Keratinocyte (primary cell): ENCODE measurements around the gene PKHD1.

Experiments
- EZH2 ChIP-seq: IDR thresholded peaks from one replicate; pipeline ENCODE4 v1.6.1; 2012; ENCODE audit warnings: inconsistent platforms, mild to moderate bottlenecking, low read length, moderate library complexity
- TF ChIP-seq, protein P1 (sequence below), 3 experiments: IDR thresholded peaks in 1 of 3; conservative IDR thresholded peaks in 1 of 3; optimal IDR thresholded peaks in 1 of 3; 2 replicates in 2 of 3; 3 replicates in 1 of 3; pipeline versions ENCODE3 to v1.5.1; 2011; ENCODE audit warnings: low read length in 3 of 3, mild to moderate bottlenecking in 3 of 3, moderate library complexity in 2 of 3, control low read depth in 1 of 3, inconsistent platforms in 1 of 3; ENCODE audit not compliant: insufficient read depth in 2 of 3; ENCODE audit errors: extremely low read depth in 1 of 3

DNA sequence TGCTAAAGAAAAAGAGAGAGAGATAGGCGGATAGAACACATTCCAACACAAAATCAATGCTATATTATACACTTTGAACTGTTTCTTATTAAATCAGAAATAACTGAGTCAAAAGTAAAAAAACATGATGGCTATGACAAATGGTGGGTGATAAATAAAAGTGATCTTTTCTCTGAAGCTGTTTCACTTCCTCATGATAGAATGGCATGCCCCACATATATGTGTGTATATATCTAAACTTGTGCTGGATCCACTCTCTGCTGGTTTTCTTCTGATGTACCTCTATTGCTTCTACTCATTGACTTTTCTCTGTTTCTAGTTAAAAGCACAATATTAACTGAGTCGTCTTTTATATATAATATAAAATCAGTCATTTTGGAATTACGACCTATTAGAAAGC, 429.9 kb downstream of the PKHD1 start:
- TF ChIP-seq, protein P1, sequence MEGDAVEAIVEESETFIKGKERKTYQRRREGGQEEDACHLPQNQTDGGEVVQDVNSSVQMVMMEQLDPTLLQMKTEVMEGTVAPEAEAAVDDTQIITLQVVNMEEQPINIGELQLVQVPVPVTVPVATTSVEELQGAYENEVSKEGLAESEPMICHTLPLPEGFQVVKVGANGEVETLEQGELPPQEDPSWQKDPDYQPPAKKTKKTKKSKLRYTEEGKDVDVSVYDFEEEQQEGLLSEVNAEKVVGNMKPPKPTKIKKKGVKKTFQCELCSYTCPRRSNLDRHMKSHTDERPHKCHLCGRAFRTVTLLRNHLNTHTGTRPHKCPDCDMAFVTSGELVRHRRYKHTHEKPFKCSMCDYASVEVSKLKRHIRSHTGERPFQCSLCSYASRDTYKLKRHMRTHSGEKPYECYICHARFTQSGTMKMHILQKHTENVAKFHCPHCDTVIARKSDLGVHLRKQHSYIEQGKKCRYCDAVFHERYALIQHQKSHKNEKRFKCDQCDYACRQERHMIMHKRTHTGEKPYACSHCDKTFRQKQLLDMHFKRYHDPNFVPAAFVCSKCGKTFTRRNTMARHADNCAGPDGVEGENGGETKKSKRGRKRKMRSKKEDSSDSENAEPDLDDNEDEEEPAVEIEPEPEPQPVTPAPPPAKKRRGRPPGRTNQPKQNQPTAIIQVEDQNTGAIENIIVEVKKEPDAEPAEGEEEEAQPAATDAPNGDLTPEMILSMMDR (optimal IDR thresholded peaks at IDR 0.05 in 1 of 3, IDR thresholded peaks at IDR 0.05 in 1 of 3, conservative IDR thresholded peaks at IDR 0.05 in 1 of 3; ENCODE audit: extremely low read depth in 1 of 3, insufficient read depth in 2 of 3, low read length in 3 of 3), result no peak
- TF ChIP-seq EZH2, result no peak
